PC-9 (cell line): ENCODE results near the gene ZNF35.

ENCODE experiments used
- EZH2 ChIP-seq: fragments of 200-600 bp; sonication (generic); IDR thresholded peaks from 2 replicates; pipeline ENCODE4 v1.8.0; 2017; ENCODE audit warnings: antibody characterized with exemption, low read depth
- TF ChIP-seq, protein P1 (sequence below): fragments of 200-600 bp; sonication (generic); conservative IDR thresholded peaks from 2 replicates; pipeline ENCODE4 v1.6.1; 2017; ENCODE audit warnings: mixed run types, antibody characterized with exemption, mild to moderate bottlenecking, moderate library complexity

- TF ChIP-seq, protein P1, sequence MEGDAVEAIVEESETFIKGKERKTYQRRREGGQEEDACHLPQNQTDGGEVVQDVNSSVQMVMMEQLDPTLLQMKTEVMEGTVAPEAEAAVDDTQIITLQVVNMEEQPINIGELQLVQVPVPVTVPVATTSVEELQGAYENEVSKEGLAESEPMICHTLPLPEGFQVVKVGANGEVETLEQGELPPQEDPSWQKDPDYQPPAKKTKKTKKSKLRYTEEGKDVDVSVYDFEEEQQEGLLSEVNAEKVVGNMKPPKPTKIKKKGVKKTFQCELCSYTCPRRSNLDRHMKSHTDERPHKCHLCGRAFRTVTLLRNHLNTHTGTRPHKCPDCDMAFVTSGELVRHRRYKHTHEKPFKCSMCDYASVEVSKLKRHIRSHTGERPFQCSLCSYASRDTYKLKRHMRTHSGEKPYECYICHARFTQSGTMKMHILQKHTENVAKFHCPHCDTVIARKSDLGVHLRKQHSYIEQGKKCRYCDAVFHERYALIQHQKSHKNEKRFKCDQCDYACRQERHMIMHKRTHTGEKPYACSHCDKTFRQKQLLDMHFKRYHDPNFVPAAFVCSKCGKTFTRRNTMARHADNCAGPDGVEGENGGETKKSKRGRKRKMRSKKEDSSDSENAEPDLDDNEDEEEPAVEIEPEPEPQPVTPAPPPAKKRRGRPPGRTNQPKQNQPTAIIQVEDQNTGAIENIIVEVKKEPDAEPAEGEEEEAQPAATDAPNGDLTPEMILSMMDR = no peak
- TF ChIP-seq EZH2 = no peak
Observed at GRCh38 chr3:44678480-44679116, 30.1 kb downstream of the ZNF35 start.
